HG03025 (cell line): ENCODE data around the gene ATP1B4.
"Not testable (repeated sequence)": the region's sequence is repeated elsewhere in the genome, so short reads cannot be mapped to it uniquely, and the experiment has no call there.

Experiments
- ATAC-seq: cut with Tn5 transposase; IDR thresholded peaks from one replicate; pipeline ENCODE4 v1.9.1; 2021; ENCODE audit warnings: mild to moderate bottlenecking, moderate library complexity; ENCODE audit not compliant: unreplicated experiment, low FRiP score

The ATP1B4 gene

DNA sequence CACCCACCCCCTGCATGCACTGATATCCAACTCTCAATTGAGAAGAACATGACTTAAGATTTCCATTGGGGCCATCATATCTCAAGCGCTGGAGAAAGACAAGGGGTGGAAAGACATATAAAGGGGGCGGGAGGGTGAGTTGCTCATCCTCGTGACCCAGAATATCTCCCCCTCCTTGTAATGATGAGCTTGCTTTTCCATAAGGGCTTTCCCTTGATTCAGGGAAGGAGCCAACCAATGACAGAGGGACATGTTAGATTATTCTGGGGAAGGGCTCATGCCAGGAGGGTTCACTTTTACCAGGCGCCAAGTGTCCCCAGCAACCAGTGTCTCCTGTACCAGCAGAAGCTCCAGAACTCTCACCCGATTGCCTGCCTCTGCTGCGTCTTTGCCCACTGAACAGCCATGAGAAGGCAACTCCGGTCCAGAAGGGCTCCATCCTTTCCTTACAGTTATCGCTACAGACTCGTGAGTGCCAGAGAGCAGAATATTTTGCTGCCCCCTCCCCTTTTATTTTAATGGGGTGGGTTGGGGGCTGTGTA, at the start of gene ATP1B4:
TSS of gene ATP1B4 (plus strand) at position 326 of the 542 bp plus-strand sequence. CDS start at position 406, 80 bp downstream.
- ATAC-seq = no peak

GRCh38 chrX:120315776-120316175, 46.1 kb upstream of the ATP1B4 start:
- ATAC-seq = no peak

- ATAC-seq = no peak
Observed at GRCh38 chrX:120316587-120317283, 45.2 kb upstream of the ATP1B4 start.

DNA sequence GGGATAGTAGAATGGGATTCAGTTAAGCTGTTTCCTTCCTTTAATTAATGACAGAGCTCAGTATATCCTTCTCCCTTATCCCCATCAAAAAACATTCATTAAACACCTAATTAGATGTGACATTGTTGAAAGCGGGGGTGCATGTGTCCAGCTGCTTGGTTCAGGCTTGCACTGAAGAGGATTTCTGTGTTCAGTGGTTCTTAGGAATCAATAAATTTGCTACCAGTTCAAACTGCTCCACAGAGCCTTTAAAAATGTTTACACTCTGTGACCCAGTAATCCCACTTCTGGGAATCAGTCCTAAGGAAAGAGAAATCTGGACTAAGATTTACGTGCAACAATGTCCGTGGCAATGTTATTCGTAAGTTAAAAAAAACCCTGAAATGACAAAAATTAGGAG, 43.5 kb upstream of the ATP1B4 start:
- ATAC-seq = no peak

- ATAC-seq = no peak
Observed at GRCh38 chrX:120321520-120322281, 40.2 kb upstream of the ATP1B4 start.

GRCh38 chrX:120331116-120331515, 30.8 kb upstream of the ATP1B4 start:
- no peak for ATAC-seq

DNA sequence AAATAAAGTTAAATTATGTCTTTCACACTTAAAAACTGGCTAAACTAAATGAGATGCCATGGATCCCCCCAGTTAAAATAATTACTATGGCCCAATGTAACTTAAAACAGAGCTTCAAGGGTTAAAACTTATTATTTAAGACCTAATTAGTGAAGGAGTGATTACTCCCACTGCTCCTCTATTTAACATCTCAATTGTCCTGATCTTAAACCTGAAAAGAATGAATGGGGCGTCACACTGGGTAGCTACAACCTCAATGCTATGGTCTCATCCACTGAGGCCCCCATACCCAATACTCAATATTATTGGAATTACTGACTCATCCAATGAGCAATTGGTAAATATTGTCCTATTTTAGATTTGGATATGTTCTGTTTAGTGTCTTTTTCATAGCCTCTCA, 29.5 kb upstream of the ATP1B4 start:
- no peak for ATAC-seq

DNA sequence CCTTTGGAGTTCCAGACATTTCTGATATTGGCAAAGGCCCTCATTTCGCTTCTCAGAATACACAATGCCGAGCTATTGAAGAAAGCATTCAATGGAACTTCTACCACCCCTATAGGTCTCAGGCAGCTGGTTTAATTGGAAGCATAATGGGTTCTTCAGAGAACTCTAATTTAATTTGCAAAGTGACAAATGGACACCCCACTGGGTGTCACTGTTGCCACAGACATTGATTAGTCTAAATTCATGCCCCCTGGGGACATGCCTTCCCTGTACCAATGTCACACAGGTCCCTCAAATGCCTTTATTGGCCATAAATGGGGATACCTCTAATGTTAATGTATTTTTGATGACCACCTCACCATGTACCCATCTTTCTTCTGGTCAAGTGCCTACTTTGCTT, 27.7 kb upstream of the ATP1B4 start:
- no peak for ATAC-seq

DNA sequence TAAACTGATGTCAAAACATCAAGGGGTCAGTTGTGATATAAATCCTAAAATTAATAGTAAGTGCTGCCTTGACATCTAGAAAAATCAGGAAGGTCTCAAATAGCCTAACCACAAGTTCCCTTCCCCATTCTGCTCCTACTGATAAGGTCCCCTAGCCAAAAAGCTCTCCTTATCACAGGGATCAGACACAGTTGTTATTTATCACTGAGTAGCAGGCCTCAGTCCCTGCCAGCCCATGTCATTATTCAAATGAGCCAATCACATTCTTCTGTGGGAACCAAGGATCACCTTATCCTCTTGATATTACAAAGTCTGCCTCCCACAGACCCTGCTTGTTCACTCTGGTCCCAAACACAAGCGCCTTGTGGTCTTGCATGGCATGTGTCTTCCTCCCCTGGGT, 27.3 kb upstream of the ATP1B4 start:
- ATAC-seq = no peak

GRCh38 chrX:120335289-120335688, 26.6 kb upstream of the ATP1B4 start:
- ATAC-seq = no peak

DNA sequence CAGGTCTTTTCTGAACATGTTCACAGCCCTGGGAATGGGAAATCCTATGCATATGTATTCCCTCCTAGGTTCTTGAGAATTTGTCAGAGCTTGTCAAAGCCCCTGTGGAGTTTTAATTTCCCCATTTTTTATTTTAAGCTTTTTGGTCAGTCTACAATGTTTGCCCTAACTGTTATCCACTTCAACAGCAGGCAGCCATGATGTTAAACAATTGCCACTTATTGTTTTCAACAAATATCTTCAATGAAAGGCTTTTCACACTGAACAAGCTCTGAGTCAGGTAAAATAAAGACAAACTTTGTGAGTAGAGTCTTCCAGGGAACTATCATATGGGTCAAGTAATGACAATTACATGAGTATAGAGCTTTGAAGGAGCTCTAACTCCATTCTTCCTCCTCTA, 25.0 kb upstream of the ATP1B4 start:
- ATAC-seq = no peak

- ATAC-seq = not testable (repeated sequence)
Observed at GRCh38 chrX:120344566-120344965, 17.3 kb upstream of the ATP1B4 start.

GRCh38 chrX:120350450-120351138, 11.3 kb upstream of the ATP1B4 start:
- ATAC-seq = no peak

DNA sequence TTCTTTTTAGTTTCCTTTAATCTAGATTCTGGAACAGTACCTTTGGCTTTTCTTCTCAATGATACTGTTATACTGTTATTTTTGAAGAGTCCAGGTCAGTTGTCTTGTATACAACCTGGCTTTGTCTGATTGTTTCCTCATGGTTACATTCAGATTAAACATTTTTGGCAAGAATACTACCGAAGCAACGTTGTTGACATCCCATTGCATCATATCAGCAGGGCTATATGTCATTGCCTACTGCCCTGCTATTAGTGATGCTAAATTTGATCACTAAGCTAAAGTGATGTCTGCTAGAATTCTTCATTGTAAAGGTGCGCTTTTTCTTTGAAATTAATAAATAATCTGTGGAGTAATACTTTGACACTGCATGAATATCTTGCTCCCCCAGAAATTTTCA, 5.8 kb upstream of the ATP1B4 start:
- no peak for ATAC-seq

DNA sequence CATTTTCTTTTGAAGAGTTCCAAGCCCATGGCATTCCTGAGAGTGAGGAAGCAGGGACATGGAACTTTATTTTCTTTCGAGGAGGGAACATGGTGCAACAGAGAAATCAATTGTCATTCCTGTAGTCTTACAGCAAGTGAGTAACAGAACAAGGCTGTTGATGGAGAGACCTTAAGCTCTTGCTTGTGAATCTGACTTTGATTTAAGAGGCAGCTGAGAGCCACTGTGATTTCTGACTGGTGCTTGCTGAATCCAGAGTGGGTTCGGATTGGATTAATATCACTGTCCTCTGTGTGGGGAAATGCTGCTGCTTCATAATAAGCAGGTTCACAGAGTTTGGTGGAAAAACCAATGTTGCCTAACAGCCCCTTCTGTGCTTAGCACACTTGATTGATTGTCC, 4.7 kb upstream of the ATP1B4 start:
- no peak for ATAC-seq

- ATAC-seq = no peak
Observed at GRCh38 chrX:120358737-120359456, 3.0 kb upstream of the ATP1B4 start.

DNA sequence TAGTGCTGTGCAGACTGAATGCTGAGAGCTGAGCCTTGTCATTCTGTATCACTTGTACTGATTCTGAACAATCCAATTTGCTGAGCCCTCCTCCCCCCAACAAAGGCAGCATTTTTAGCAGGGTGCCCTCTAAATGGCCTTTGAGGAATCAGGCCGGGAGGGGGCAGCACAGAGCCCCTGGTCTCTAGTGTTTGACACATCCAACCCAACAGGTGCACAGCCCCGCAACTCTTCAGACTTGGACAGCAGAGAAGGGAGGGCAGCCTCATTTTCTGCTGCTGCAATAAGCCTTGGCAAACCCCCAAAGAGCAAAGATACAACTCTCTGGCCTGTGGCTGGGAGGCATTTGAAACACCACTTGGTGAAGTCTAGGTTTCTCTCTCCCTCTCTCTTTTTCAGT, 3.4 kb downstream of the ATP1B4 start:
- ATAC-seq = no peak

DNA sequence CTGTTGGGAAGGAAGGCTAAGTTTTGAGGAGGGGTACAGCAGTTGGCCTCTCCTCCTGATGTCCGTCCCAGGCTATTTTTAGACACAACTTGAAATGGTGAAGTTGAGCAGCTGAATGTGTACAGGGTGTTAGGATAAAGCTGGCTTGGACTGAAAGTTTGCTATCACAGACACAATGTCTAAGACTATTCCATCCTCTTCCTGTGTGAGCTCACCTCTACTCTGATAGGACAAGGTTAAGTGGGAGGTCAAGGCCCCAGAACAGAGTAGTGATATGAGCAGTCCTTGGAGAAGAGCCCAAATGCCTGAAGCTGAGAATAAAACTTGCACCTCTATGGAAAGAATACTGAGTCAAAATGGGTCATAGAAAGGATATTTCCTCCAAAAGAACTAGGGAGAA, 4.1 kb downstream of the ATP1B4 start:
- ATAC-seq = no peak

GRCh38 chrX:120366794-120367193, 4.9 kb downstream of the ATP1B4 start:
- no peak for ATAC-seq

- no peak for ATAC-seq
Observed at GRCh38 chrX:120367402-120368109, 5.7 kb downstream of the ATP1B4 start.
